GM12865 (cell line): ENCODE results near the gene CALML5.

ENCODE experiments used
- DNase-seq: peaks from one replicate; pipeline ENCODE4 v3.0.0; 2010; ENCODE audit warnings: low read depth
- H3K4me3 ChIP-seq: 2 replicates; pipeline ENCODE4 v1.5.1; 2011; ENCODE audit warnings: mild to moderate bottlenecking, low read depth, low read length, control low read depth
- CTCF ChIP-seq: IDR thresholded peaks from 2 replicates; pipeline ENCODE4 v1.5.1; 2011; ENCODE audit warnings: low read length, control low read depth, low read depth, inconsistent platforms; ENCODE audit not compliant: insufficient read depth; ENCODE audit errors: missing control alignments

Gene CALML5

GRCh38 chr10:5465976-5466450, 33.4 kb downstream of the CALML5 start:
- H3K4me3 ChIP-seq = no peak overlapping the region
- TF ChIP-seq CTCF = no peak
- no peak for DNase-seq

GRCh38 chr10:5464546-5464945, 34.8 kb downstream of the CALML5 start:
- no peak overlapping the region for H3K4me3 ChIP-seq
- no peak for DNase-seq
- no peak for TF ChIP-seq CTCF

- no peak for DNase-seq
- no peak overlapping the region for H3K4me3 ChIP-seq
- no peak for TF ChIP-seq CTCF
Observed at GRCh38 chr10:5462841-5463293, 36.5 kb downstream of the CALML5 start.

GRCh38 chr10:5461914-5462840, 37.2 kb downstream of the CALML5 start:
- DNase-seq = no peak
- no peak overlapping the region for H3K4me3 ChIP-seq
- TF ChIP-seq CTCF = no peak

- TF ChIP-seq CTCF = no peak
- no peak overlapping the region for H3K4me3 ChIP-seq
- no peak for DNase-seq
Observed at GRCh38 chr10:5461203-5461588, 38.2 kb downstream of the CALML5 start.

GRCh38 chr10:5460468-5461202, 38.7 kb downstream of the CALML5 start:
- no peak overlapping the region for H3K4me3 ChIP-seq
- DNase-seq = no peak
- TF ChIP-seq CTCF = no peak
